SHP77 (cell line): Measurements from ENCODE around the gene ACTN1.

ENCODE experiments used
- DNase-seq, 2 experiments: peaks; one replicate each; lab custom pipeline; 2025; lab: John Stamatoyannopoulos, UW

Gene ACTN1

DNA sequence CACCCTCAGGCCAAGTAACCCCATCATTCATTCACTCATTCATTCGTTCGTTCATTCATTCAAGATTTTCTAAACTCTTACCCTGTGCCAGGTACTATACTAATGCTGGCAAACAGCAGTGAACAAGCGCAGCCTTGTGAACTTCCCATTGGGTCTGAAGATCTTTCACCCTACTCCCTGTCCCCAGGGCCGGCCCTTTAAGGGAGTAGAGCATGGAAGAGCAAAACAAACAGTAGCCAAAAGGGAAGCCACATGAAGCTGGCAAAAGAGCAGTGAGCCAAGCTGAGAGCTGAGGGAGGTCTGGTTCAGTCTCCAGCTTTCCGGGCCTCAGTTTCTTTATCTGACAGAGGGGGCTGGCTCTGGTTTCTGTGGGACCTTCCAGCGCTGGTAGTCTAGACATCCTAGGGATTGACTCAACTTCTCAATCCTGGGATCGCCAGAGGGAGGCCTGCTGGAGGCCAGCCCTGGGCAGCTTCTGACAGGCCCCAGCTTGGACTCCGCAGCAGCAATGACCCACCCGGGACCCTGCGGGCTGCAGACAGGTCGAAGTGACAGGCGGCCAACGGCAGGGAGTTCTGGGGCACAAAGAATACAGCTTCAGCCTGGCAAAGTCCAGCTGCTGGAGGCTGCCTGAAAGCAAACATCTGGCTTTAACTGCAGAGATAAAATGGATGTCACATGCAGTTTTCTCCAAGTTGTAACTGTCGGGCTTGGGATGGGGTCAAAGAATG is 27.1 kb downstream of the ACTN1 start:
- no peak for DNase-seq

DNA sequence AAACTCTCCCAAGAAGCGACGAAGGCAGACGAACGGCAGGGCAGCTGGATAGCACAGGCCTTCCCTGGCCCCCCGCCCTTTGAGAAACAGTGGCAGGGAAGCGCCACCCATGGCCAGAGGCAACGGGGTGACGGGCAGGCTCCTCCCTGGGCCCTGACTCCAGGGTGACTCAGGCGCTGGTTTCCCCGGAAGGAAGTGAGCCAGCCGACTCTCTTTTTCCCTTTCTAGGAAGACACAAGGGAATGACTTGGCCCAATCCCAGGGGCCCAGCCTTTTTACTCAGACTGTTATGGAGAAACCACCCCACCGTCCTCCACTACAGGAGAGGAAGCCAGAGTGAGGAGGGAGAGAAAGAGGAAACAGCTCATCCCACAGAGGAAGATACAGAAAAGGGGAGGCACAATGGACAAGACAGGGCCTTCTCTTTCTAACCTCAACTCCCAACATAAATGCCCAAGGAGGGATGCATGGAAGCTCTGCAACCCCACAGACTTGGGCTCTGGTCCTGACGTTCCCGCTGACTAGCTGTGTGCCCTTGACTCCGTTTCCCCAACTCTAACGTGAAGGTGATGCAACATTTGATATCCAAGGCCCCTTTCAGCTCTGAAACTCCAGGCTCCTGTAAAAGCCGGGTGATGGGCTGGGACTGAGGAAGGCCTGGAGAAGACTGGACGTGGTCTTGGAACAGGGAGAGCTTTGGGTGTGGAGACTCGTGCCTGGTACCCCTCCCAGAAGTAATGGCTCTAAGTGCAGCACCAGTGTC is 27.9 kb downstream of the ACTN1 start:
- no peak for DNase-seq

DNA sequence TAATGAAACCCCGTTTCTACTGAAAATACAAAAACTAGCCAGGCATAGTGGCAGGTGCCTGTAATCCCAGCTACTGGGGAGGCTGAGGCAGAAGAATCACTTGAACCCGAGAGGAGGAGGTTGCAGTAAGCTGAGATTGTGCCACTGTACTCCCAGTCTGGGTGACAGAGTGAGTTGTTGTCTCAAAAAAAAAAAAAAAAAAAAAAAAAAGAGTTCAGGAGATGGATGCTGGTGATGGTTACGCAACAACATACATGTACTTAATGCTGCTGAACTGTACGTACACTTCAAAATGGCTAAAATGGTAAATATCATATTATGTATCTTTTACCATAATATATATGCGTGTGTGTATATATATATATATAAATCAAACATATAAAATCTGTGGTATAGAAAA is 29.0 kb downstream of the ACTN1 start:
- DNase-seq = no peak

DNA sequence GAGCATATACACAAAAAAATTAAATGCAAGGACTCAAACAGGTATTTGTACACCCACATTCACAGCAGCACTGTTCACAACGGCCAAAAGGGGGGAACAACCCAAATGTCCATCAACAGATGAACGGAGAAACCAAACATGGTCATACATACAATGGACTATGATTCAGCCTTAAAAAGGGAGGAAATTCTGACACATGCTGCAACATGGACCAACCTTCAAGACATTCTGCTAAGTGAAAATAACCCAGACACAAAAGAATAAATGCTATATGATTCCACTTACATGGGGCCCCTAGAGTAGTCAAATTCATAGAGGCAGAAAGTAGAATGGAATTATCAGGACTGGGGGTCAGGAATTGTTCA is 29.5 kb downstream of the ACTN1 start:
- DNase-seq = no peak

DNA sequence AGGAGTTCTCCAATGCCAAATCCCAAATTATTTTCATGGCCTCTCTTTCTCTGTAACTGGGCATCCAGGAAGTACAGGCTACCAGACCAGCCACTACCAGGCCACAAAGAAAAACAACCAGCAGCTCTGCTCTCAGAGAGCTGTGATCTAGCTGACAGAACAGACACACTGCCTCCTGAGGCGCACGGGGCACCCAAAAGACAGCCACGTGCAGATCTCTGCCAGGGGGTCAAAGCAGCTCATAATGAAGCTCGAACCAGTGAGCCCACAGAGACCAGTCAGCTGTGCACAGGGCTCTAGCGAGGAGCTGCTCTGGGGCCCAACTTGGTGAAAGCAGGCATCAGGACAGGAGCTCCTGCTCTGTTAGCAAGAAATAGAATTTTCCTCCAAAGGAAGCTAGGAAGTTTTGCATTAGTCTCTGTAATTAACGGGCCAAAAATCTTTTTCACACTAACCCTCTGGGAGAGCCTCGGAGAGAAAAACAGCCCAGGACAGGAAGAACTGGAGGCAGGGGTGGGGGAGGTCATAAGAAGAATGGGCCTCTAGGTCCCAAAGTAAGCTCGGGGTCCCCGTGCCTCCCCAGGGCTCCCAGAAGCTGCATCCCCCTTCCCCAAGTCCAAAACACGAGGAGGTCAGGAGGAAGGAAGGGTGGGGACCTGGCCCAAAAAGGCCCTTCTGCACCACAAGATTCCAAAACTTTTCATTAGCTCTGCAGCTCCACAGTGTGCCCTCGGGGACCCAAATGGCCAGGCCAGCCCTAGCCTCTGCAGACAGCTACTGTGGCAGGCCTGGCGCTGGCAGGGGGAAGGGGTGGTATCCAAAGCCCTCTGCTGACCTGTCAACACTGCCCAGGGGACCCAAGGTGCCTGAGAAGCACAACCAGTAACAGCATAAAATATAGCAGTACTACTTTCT is 30.2 kb downstream of the ACTN1 start:
- DNase-seq = no peak

DNA sequence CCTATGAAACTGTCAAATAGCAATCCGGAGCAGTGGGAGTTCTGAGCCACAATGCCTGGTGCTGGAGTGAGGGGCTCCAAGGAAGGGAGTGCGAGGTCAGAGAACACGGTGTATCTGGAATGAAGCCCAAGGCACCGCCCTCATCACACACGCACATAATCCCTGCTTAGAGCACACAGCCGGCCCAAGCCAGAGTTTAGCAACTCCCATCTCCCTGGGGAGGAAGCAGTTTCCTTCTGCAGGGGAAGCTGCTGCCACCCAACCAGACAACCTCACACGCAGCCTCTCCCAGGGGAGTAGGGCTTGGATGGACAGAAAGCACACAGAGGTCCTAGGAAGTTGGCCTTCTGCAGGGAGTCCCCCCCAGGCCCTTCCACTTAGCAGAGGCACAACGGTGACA is 31.3 kb downstream of the ACTN1 start:
- DNase-seq = no peak

DNA sequence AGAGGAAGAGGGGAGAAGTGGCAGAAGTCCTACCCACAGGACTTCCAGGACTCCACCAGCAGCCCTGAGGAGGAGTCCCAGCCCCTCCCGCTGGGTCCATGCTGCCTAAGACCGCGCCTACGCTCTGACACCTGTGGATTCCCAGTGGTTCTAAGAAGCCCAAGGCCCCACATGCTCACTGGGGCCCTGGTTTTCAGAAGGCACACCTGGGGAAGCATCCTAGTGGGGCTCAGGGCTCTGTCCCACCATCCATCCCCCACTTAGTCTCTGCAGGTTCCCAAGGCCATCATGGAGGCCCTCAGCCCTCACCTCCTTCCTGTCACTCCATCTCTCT is 32.6 kb downstream of the ACTN1 start:
- no peak for DNase-seq

DNA sequence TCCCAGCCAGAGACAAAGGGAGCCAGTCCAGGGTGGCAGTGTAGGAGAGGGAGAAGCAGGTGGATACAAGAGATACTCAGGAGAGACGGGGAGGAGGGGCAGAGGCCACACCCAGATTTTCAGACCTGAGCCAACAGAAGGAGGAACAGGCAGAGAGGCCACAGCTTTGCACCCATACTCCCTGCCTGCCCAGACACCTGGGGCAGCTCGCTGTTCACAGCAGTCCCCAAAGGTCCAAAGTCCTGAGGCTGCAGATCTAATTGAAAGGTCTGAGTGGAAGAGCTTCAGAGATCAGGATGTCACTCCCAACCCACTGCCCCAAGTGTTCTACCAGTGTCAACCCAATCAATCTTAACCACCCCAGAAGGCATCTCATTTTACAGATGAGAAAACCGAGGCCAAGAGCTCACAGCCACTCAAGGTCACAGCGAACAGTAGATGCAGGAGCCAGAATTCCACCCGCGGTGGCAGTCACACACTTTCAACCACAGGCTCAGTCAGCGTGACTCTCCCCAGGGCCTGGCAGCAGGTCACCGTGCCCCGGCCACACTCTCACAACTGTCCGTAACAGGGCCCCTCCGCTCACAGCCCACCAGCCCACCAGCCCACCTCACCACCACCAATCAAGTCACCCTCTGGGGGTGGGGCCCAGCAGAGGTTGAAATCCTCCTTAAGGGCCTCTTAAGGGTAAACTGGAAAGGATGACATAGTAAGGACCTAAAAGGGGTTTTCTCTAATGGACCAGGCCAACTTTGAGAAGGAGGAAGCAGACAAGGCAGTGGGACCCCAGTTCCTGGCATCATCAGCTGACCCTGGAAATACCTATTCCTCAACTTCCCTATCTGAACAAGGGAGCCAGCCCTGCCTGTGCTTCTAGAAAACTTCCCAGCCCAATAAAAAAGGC is 33.3 kb downstream of the ACTN1 start:
- no peak for DNase-seq

DNA sequence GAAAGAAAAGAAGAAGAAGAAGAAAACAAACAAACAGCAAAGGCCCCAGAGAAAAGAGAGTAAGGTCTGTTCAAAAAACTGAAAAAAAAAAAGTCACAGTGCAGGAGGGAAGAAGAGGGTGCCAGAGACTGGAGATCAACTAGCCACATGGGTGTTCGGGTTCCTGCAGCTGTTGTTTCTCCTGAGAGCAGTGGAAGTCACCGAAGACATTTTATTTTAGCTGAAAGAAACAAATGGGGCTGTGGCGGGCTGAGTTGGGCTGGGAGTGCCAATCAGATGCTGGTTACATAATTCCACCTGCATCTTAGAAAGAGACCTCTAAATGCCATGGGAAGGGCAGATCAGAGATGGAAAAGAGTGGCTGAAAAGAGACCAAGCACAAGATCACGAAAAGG is 33.9 kb downstream of the ACTN1 start:
- no peak for DNase-seq

DNA sequence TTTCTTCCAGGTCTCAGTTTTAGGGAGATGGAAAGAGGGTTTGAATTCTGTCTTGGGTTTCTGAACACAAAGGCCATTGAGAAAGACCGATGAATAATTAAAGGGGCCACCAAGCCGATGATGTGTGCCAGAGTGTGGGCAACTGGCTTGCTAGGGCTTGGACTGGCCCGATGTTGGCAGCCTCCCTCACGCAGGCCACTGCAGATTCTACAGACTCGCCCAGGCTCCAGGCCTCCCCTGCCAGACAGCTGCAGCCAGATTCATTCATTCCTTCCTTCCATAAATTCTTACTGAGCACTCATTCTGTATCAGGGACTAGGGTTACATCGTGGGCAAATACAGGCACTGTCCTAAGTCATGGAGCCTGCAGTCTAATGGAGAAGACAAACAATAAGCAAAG is 34.9 kb downstream of the ACTN1 start:
- DNase-seq = no peak

DNA sequence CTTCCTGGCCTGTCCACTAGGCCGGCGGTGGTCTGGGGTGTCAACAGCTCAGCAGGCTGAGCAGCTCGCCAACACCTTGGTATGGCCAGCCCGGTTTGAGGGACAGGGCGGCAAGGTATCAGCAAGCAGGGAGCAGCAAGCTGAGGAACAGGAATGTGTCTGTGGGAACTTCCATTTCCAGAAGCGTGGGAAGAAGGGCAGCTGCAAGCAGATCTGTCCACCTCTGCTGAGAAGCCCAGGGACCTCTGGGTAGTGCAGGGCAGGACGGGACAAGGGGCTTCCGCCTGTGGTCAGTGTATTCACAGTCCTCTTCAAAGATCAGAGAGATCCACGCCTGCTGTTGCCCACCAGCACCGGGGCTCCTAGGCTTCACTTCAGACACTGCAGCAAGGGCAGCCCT is 36.0 kb downstream of the ACTN1 start:
- no peak for DNase-seq

DNA sequence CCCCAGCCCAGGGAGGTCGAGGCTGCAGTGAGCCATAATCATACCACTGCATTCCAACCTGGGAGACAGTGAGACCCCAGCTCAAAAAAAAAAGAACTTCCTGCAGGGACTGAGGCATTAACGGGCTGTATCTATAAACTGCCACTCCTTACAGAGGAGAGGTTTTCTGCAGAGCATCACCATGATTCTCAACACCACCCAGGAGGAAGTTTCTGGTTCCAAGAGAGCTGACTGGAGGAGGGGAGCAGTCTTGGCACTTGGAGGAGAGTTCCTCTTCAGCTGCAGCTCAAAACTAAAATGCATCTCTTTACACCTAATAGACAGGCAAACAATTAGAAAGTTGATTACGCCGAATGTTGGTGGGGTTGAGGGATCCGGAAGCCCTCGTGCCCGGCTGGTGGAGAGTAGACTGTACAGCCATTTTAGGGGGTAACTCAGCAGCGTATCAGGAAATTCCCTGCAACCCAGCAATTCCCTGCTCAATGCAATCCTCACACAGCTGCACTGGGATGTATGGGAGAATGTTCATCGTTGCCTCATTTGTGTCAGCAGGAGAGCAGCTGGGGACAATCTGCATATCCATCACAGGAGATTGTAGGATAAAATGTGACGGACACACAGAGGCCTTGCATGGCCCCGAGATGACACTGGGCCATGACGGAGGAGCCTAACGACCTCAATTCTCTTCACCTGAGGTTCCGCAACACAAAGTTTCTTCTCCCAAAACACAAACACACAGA is 36.6 kb downstream of the ACTN1 start:
- DNase-seq = no peak

DNA sequence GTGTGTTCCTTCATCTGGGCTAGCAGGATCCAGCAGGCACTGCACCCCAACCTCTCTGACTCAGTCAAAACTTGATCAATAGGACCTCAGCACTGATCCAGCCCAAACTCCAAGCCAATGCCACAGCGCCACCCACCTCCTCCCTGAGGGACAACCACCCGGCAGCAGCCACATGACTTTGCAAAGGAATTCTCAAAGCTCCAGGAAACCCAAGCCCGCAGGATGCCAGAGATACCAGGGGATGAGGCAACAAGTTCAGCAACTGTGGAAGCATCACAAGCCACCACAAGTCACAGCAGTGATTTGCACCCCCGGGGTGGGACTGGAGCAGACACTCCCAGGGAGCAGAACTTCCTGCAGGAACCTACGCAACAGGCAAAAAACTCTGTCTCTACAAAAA is 37.3 kb downstream of the ACTN1 start:
- DNase-seq = no peak

DNA sequence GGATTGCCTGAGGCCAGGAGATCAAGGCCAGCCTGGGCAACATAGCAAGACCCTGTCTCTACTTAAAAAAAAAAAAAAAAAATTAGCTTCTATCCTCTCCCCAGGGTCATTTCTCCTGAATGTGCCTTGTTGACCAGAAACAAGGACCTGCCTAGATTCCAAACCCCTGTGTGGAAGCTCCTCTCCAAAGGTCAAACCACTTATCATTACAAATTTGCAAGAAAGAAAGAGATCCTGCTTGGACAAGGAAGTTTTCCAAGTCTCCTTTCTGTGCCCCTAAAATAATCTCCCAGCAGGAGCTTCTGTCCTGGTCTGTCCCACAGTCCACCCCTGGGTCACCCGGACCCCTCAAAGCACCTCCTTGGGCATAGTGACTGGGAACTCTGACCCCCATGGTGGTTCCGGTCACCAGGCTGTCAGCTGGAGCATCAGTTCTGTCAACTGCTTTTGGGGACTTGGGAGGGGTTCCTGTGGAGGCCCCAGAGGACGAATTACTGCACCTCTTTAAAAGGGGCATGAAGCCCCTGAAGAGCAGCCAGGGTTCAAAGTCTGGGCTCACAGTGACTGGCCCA is 38.4 kb downstream of the ACTN1 start:
- DNase-seq = no peak

DNA sequence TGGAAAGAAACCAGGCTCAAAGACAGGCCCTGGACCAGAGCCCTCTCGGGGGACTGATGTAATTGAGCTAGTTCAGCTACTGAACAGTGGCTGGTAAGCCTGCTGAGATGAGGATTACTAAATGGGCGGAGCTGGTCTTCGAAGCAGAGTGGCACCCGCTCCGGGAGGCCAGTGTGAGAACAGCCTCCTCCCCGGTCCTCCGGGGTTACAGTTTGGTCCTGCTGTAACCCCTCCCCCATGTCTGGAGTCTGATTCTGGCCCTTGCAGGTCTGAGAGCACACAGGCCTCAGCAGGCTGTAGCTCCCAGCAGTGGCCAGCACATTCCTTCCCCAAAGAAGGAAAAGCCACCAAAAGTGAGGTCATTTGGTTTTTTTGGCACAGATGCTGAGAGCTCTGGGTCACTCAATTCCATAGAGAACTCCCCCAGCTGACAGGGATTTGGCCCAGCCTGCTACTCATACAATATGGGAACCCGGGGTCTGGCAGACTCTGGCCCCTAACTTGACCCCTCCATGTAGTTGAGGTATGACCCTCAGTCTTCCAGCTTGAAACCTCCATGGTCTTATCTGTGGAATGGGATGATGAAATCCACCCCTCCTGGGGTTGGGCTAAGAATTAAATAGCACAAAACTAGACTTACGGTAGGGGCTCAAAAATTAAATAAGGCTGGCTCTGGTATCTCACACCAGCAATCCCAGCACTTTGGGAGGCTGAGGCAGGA is 39.0 kb downstream of the ACTN1 start:
- no peak for DNase-seq

DNA sequence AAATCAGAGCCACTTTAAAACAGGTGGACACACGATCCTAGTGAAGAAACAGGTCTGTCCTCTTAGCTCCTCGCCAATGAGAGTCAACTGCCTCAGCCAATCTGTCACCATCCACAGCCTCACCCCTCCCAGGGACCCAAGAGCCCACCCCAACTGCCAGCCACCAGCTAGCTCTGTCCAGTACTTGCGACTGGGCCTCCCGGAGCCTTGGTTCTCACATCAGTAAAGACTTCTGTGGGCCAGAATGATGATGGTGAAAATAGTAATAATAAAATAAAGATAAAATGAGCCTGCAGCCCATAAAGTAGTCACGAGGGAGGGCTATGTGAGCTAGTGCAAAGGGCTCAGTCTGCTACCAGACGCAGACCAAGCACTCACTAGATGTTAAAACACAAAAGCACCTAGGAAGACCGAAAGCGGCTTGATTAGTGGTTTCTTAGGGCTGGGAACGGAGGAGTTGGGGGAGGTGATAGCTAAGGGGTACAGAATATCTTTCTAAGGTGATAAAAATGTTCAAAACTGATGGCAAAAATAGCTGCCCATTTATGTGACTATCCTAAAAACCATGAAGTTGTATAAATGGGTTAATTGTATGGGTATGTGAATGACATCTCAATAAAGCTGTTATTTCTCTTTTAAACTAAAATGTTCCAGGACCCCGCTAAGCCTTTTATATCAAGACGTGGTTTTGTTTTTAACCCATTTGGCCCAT is 39.8 kb downstream of the ACTN1 start:
- DNase-seq = no peak

DNA sequence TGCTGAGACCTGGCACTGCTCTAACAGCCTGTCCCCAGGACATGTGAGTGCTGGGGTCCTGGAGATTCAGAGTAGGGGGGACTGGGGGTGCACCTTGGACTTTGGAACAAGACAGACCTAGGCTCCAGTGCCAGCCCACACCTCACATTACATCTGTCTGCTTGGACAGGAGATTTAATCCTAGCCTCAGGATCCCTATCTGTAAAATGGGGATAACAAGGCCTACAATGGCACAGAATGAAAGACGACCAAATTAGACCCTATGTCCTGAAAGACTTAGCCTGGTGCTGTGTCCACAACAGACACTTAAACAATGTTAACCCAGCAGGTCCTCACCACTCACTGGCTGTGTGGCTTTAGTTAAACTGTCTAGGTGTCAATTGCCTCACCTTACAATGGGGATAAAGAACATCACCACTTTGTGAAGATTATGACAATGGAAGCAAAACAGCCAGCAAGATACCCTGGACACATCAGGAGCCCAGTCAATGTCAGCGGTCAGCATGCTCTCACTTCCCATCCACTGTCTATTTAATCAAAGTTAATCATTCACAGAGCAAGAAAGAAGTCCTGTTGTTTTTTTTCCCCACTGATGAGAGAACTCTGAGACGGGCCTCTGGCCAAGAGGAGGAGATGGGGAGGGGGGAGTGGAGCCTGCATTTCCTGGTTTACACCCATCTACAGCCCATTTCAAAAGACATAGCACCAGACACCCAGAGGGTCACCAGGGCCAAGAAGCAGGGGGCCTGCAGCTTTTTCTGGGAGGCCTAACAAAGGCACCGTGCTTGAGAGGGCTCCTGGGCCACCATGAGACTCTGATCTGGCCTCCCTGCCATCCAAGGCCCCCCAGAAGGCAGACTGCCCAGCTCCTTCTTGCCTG is 40.6 kb downstream of the ACTN1 start:
- DNase-seq = no peak

DNA sequence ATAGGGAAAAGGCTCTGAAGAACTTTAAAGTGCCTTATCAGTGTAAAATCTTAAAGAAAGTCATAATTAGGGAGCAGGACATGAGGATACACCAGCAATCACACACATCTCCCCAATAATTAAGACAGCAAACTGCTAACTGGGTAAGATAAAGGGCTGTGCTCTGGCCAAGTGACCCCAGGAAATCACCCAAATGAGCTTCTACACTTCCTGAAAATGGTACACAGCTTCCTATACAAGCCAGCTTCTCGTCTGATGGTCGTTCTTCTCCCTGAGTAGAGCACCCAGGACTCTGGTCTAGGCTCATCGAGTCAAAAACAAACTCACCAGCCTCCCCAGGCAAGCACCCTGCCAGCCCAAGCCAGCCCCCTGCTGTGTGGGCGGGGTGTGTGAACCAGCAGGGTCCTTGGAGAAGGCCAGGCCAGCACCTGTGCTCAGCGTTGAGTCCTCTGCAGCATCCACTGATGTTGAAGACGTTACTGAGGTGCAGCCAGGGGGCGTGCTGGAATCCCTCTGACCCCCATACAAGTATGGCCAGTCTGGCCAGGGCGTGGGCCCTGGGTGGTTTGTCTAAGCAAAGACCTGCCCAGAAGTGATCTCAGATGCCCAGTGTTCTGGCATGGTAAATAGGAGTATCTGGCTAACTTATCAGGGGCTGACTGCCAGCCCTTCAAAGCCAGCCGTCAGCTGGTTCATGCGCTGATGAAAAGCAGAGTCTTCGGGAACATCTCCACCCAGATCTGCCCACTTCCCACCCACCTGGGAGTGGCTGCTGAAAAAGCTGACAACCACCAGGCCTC is 41.4 kb downstream of the ACTN1 start:
- no peak for DNase-seq
